ENCODE measurements around the gene RASSF10.

Gene RASSF10

GRCh38 chr11:13008625-13009475 is at the start of gene RASSF10:
Gene RASSF10, plus strand, starts transcription at chr11:13009316. Its CDS starts 261 bp downstream, at chr11:13009577.
- DNase-seq (ENCODE audit: low read depth), result peak; percentile 6

DNA sequence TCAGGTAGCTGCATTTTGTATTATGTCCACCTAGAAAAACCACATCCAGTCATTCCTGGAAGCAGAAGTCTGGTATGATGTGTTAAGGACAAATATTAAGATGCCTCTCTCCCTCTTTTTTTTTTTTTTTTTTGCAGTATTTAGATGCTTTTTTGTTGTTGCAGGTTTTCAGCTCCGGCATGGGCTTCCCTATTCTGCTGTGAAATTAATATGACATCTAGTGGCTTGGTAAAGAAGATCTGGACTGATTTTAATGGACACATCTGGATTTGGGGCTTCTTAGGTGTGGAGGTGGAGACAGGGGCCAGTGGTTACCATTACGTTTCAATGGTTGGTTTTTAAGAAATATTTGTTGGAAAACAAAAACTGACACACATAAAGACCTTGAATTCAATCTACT is 47.5 kb upstream of the RASSF10 start:
- no peak for DNase-seq (ENCODE audit: low read depth)

DNA sequence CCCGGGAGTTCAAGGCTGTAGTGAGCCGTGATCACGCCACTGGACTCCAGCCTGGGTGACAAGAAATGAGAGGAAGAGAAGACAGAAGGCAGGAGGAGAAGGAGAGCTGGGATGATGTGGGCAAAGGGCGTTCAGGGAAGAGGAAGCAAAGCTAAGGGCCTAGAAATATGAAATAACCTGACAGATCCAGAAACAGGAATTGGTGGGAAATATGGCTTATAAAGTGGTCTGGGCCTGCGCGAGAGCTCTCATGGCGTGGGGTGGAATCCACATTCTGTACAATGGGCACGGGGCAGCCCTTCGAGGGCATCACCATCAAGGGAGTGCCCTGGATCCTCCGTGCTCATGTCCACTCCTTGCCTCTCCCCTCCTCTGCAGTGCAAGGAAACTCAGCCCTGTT is 46.8 kb upstream of the RASSF10 start:
- DNase-seq (ENCODE audit: low read depth), result no peak

DNA sequence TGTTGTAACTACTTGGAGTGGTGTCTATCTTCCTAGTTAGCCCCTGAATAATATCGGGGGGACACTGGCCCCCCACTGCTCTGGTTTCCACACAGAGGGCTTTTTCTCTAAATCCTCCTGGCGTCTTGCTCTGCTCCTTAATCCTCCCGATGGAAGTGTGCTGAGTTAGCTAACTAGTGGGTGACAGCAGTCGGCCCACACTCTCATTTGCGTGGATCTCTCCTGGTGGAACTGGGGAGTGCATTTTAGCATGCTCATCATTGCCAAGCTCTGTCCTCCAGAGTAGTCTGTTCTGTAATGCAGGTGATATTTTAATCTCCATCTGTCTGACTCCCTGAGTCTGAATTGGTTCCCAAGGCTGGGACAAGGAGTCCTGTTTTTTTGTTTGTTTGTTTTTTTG is 46.1 kb upstream of the RASSF10 start:
- DNase-seq (ENCODE audit: low read depth), result no peak

DNA sequence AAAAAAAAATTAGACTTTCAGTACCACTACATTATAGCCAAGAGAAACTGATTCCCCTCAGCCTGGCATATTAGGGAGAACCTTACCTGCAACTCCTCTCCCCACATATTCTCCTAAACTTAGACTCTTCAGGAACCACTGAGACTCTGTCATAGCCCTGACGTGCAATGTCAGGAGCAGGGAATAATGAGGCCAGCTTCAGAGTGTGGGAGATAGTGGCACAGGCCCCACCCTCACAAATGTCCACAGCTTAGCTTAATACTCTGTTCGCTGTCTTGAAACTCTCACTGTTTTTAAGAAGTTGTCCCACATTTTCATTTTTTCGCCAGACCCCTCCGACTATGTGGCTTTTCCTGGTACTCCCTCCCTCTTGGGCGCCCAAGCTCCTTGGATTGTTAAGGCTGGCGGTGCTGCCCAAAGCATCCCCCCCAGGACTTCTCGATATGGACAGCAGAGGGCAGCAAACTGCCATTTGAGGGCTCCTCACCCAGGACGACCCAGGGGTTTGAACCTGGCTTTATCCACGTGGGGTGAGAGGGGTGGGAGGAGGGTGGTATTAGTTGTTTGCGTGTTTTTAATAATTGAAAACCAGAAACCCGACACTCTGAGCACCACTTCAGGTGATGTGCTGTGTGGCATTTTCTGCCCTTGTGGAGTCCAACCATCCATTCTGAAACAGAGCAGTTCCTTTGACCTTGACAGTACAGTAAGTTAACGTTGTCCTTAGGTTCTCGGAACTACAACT is 45.2 kb upstream of the RASSF10 start:
- peak; percentile 55 for DNase-seq (ENCODE audit: low read depth)

- DNase-seq (ENCODE audit: low read depth), result no peak
These were observed 44.5 kb upstream of the RASSF10 start for GRCh38 chr11:12964650-12965049.

DNA sequence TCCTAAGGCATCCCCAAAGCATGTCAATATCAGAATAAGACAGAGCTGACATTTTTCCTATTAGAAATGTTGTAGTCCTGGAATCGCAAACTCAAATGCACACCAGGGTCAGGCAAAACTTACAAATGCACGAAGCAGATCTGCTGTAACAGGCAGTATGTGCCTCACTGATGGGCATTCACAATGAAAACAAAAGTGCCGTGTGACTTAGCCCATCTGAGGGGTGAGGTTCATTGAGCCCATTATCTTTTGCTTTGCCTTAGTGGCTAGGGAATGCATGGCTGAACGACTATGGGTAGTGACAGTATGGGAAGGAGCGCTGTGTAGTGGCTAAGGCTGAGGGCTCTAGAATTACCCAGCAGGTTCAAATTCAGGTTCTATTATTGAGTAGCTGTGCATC is 43.1 kb upstream of the RASSF10 start:
- DNase-seq (ENCODE audit: low read depth), result no peak

DNA sequence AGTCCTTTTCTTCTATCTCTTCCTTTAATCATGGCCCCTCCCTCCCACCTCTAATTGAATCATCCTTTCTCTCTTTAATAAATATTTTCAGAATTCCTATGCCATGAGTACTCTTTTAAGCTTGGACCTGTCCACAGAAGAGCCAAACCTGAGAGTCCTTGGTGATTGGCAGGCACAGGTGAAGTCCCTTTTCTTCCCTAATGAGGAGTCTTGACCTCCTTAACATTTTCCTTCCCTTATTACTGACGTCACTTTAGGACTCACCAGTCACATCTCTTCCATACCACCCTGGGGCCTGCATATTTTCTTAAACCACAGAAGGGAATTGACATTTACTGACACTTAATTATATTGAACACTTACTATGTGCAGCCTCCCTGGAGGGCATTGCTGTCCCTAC is 41.0 kb upstream of the RASSF10 start:
- DNase-seq (ENCODE audit: low read depth), result no peak

DNA sequence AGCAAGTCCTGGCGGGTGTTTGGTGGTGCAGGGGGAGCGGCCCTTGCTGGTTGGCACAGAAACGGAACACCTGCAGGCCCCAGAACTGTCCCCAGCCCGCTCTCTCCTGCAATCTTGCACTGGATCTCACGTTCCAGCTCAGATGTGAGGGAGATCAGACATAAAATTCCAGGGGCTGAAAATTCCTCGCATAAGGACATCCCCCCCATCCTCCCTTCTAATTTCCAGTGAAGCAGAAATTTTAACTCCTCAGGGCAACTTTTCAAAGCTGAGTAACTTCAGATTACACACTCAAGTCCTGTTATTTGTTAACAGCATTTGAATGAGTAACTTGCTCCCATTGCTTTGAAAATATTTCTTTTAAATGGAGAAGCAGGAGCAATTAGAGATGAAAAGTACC is 40.3 kb upstream of the RASSF10 start:
- no peak for DNase-seq (ENCODE audit: low read depth)

DNA sequence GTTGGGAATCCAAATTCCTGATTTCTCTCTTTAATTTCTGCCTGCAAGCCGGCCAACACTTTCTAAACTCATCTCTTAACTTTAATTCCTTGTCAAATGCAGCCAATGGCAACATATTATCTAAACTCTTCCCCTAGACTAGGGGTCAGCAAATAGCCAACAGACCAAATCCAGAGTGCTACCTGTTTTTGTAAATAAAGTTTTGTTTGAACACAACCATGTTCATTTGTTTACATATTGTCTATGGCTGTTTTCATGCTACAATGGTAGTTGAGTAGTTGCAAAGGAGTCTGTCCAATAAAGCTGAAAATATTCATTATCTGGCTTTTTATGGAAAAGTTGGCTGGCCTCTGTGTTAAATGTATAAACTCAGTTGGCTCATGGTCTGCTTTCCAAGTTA is 37.2 kb upstream of the RASSF10 start:
- DNase-seq (ENCODE audit: low read depth), result no peak

DNA sequence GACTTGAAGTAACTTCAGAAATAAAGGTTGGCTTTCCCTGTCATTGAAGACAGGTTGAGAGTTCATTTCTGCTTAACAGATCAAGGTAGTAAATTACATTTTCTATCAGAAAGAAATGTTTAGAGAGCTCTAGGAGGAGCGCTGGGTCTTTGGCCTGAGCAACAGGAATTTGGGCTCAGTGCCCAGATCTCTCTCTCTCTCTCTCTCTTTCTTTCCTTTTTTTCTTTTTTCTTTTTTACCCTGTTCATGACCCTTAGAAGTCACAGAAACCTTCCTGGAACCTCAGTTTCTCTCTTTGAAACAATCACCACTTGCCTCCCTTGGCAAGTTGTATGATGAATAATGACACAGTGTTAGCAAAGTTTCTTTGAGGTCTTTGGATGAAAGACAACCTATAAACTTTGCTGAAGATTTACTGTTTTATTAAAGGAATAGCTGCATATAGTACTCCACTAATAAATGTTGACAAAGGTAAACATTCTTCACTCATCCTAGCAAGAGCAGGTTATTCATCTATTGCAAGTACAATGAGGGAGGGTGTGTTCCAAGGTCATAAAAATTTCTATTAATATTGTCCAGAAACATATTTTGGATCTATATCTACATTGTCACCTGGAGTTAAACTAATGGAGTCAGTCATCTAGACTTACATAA is 35.5 kb upstream of the RASSF10 start:
- DNase-seq (ENCODE audit: low read depth), result no peak

GRCh38 chr11:12975195-12975594 is 33.9 kb upstream of the RASSF10 start:
- DNase-seq (ENCODE audit: low read depth), result no peak

DNA sequence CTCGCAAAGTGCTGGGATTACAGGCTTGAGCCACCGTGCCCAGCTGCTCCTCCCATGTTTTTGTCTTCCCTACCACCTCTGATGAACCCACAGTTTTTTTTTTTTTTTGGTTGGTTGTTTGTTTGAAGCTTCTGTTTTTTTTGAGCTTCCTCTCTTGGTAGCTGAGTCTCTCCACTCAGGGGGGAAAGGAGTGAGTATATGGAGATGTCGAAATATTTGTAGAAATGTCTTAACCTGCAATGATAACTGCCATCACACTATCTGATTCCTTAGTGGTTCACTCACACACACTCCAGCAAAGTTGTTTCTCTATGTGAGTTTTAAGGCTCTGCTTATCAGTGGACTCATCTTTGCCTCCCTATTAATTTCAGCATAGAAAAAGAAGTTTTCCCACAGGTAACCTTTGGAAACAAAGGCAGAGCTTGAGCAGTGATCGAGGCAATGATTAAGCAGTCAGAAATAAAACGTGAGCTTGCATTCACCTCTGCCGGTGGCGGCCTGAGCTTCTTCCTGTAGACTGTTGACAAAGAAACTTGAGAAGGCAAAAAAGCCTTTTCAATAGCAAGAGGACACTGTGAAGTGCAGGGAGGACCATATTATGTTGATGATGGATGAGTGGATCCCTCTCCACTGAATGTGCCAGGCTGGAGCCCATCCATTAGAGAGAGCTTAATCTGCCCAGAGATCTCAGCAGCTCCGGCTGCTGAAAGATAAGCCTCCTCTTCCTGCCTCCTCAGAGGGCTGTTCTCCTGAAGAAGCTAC is 29.0 kb upstream of the RASSF10 start:
- DNase-seq (ENCODE audit: low read depth), result no peak

DNA sequence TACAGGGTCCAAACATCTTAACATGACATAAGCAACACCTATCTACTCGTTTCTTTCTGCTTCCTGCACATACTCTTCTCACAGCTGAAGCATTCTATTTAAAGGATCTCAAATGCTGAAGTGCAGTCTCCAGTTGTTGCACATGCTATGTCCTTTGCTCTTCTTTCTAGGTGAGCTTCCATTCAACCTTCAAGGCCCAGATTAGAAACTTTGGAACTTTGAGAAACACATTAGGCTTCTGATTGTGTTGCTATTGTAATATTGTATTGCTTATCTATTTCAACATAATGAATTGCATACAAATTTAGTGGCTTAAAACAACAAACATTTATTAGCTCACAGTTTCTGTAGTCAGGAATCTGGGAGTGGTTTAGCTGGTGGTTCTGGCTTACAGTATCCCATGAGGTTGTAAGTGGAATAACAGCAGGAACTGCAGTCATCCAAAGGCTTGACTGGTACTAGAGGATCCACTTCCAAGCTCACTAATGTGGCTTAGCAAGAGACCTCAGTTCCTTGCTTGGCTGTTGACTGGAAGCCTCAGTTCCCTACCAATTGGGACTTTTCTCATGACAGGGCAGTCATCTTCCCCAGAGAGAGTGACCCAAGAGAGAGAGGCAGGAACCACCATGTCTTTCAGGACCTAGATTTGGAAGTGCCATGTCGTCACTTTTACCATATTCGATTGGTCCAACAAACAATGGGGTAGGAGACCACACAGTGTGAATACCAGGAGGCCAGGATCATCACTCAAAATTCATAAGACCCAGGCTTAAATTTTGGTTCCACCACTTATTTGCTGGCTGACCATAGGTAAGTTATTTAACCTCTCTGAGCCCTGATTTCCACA is 27.2 kb upstream of the RASSF10 start:
- no peak for DNase-seq (ENCODE audit: low read depth)

DNA sequence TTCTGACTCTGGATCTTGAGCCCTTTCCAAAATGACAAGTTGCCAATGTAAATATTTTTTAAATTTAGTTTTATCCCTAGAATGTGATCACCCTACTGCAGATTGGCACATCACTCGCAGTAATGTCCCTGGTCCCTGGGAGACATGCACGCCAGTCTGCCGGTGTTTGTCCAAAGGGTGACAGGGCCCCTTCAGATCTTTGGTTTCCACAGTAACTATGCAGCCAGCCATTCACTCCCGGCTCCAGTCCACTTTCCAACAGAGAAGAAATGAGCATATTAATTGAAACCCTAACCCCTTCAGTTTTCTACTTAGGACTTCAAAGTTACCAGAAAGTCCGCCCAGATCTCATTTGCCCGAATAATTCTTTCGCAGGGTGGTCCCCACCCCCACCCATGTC is 25.8 kb upstream of the RASSF10 start:
- no peak for DNase-seq (ENCODE audit: low read depth)

GRCh38 chr11:12986194-12986898 is 22.8 kb upstream of the RASSF10 start:
- DNase-seq (ENCODE audit: low read depth), result no peak

DNA sequence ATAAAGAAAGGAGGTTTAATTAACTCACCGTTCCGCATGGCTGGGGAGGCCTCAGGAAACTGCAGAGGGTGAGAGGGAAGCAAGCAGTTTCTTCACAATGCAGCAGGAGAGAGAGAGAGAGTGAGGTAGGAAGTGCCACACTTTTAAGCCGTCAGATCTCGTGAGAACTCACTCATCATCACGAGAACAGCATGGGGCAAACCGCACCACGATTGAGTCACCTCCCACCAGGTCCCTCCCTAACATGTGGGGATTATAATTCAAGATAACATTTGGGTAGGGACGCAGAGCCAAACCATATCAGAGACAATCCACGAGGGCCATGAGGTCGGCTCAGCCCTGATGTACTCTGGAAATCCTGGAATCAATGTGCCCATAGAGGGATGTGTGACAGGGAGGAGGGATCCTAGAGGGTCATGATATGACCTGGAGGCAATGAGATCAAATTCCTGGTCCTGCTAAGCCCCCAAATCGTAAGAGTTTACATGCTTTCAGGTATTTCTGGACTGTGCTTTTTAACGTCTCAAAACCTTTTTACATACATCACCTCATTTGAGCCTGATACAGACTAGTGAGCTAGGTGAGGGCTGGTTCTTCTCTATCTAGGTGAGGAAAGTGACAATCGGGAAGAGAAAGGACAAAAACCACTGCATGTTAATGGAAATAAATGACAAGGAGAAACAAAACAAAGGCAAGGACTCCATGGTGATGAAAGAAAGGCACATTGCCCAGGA is 19.5 kb upstream of the RASSF10 start:
- DNase-seq (ENCODE audit: low read depth), result no peak

GRCh38 chr11:12990162-12990480 is 19.0 kb upstream of the RASSF10 start:
- no peak for DNase-seq (ENCODE audit: low read depth)

DNA sequence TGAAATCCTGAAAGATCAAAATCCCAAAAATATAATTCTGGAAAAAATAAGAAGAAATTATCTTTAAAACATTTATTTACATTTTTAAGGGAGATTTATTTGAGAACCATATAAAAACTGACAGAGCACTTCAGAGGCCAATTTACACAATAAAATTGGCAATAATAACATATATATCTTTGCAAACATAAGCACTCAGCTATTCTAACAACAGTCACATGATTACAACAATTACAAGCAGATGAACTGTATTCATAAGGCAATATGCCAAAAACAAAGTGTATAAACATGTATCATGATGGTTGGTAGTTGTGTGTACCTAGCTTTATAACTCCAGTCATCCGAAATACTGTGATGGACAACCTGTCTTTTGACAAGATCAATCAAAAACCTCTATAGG is 17.7 kb upstream of the RASSF10 start:
- DNase-seq (ENCODE audit: low read depth), result no peak

DNA sequence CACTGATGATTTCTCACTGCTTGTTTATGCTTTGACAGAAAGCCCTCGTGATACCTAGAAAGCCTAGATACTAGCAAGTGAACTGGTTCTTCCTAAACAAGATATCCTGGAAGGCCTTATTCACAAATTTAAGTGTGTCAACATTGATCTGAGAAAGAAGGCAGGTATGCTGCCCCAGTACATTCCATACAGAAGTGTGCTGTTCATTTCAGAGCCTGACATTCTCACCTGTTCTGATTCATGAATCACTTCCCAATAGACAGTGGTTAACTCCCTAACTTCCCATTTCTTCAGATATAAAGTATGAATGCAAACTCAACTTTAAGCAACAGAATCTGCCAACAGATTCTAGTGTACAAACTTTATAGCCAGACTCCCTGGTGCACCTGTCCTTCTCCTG is 15.5 kb upstream of the RASSF10 start:
- DNase-seq (ENCODE audit: low read depth), result no peak
